K562 (cell line): Measurements from ENCODE around the gene ZNHIT2. TPM values are rescaled to one million over a fixed set of nuclear protein-coding genes. Genes with fewer than 3 reads are reported as not detected.
A peak's percentile ranks its signal among the peaks of the same experiment; 100 is the strongest.

Experiments
- microRNA-seq: library from miRNA; unstranded; fragments of <30 nt; microRNA quantifications from one replicate; pipeline ENCODE4, GENCODE V29; 2018; ENCODE audit warnings: borderline microRNAs expressed
- polyA plus RNA-seq, 8 experiments: library from polyadenylated mRNA; depleted of rRNA in 4 of 8; stranded (reverse) in 5 of 8; unstranded in 3 of 8; fragments of >200 nt; fragmentation: Nextera tagmentation in 2 of 8; fragmentation: Illumina TruSeq in 1 of 8; extraction: Ambion mirVana in 2 of 8; extraction: Trizol in 1 of 8; gene quantifications; 2 replicates each; pipeline versions ENCODE4 v1.2.1 to v1.2.3, GENCODE V29; 2011 to 2014; ENCODE audit warnings: inconsistent platforms in 1 of 8, missing spikeins in 1 of 8
- small RNA-seq: library from RNA; depleted of rRNA; stranded (forward); fragments of <200 nt; gene quantifications from one replicate; pipeline ENCODE3, GENCODE V24; 2014
- total RNA-seq, 7 experiments: library from RNA; depleted of rRNA in 6 of 7; stranded (reverse); fragments of >200 nt in 6 of 7; fragmentation: Illumina TruSeq in 2 of 7; extraction: Trizol in 2 of 7; gene quantifications; 2 replicates each; pipeline versions ENCODE4 v1.2.1 to v1.2.3, GENCODE V29; 2011 to 2021; ENCODE audit warnings: low replicate concordance in 1 of 7

Gene ZNHIT2
- total and polyA plus RNA-seq, 9 of the 15 experiments (the other 6 are each of a cell fraction or from before 2014, with no cell fraction given), result 0.08 to 39.0 (median 2.5) TPM

Small RNA genes lying within 50 kb of the gene (microRNA-seq; reads per million reads assigned to microRNA genes)
- not detected for gene MIR6751

Small RNA genes lying within 50 kb of the gene (small RNA-seq; reads per million reads assigned to genes)
- gene HIGD1AP10 (not detected), gene PDCL2P2 (not detected), gene RNU2-23P (0.51 reads per million, percentile 24 among the genes with 10 or more reads in this experiment)

Other genes with a start within 250 kb of the ZNHIT2 start
Only the 7 nearest of the 23 such genes appear.
- gene CDCA5, start 33.7 kb downstream of the ZNHIT2 start, total RNA-seq (2014; rRNA removed), result 64.6 and 70.3 TPM in 2 replicates
- 48.2 and 50.0 TPM in 2 replicates for gene CDCA5, start 33.7 kb downstream of the ZNHIT2 start, total RNA-seq (2014; rRNA removed; fragmentation: Illumina TruSeq; extraction: Trizol)
- 66.1 and 68.2 TPM in 2 replicates for gene CDCA5, start 33.7 kb downstream of the ZNHIT2 start, total RNA-seq (2015; rRNA removed; fragmentation: Illumina TruSeq; extraction: Trizol)
- 89.9 and 94.3 TPM in 2 replicates for gene CDCA5, start 33.7 kb downstream of the ZNHIT2 start, total RNA-seq (2021)
- 50.5 and 51.8 TPM in 2 replicates for gene CDCA5, start 33.7 kb downstream of the ZNHIT2 start, polyA plus RNA-seq (2011; rRNA removed)
- 83.2 and 85.1 TPM in 2 replicates for gene CDCA5, start 33.7 kb downstream of the ZNHIT2 start, polyA plus RNA-seq (2014; fragmentation: Illumina TruSeq; extraction: Trizol)
- 10 to 100 TPM; 18.9 to 25.5 TPM for gene CDCA5, start 33.7 kb downstream of the ZNHIT2 start, polyA plus RNA-seq (2014; fragmentation: Nextera tagmentation; extraction: Ambion mirVana)
- gene CDCA5, start 33.7 kb downstream of the ZNHIT2 start, polyA plus RNA-seq (2014; rRNA removed), result 85.2 and 86.6 TPM in 2 replicates
- 37.3 and 46.0 TPM in 2 replicates for gene ZFPL1, start 33.5 kb downstream of the ZNHIT2 start, total RNA-seq (2014; rRNA removed)
- 7.0 and 10.0 TPM in 2 replicates for gene ZFPL1, start 33.5 kb downstream of the ZNHIT2 start, total RNA-seq (2014; rRNA removed; fragmentation: Illumina TruSeq; extraction: Trizol)
- gene ZFPL1, start 33.5 kb downstream of the ZNHIT2 start, total RNA-seq (2015; rRNA removed; fragmentation: Illumina TruSeq; extraction: Trizol), result 21.1 and 22.7 TPM in 2 replicates
- gene ZFPL1, start 33.5 kb downstream of the ZNHIT2 start, total RNA-seq (2021), result 33.4 and 37.5 TPM in 2 replicates
- 16.5 and 38.6 TPM in 2 replicates for gene ZFPL1, start 33.5 kb downstream of the ZNHIT2 start, polyA plus RNA-seq (2011; rRNA removed)
- 35.4 and 47.8 TPM in 2 replicates for gene ZFPL1, start 33.5 kb downstream of the ZNHIT2 start, polyA plus RNA-seq (2014; fragmentation: Illumina TruSeq; extraction: Trizol)
- 1 to 10 TPM; 3.7 to 7.1 TPM for gene ZFPL1, start 33.5 kb downstream of the ZNHIT2 start, polyA plus RNA-seq (2014; fragmentation: Nextera tagmentation; extraction: Ambion mirVana)
- gene ZFPL1, start 33.5 kb downstream of the ZNHIT2 start, polyA plus RNA-seq (2014; rRNA removed), result 29.7 and 32.3 TPM in 2 replicates
- 143 and 215 TPM in 2 replicates for gene VPS51, start 21.5 kb downstream of the ZNHIT2 start, total RNA-seq (2014; rRNA removed)
- 16.9 and 20.6 TPM in 2 replicates for gene VPS51, start 21.5 kb downstream of the ZNHIT2 start, total RNA-seq (2014; rRNA removed; fragmentation: Illumina TruSeq; extraction: Trizol)
- 40.6 and 46.8 TPM in 2 replicates for gene VPS51, start 21.5 kb downstream of the ZNHIT2 start, total RNA-seq (2015; rRNA removed; fragmentation: Illumina TruSeq; extraction: Trizol)
- 89.3 and 103 TPM in 2 replicates for gene VPS51, start 21.5 kb downstream of the ZNHIT2 start, total RNA-seq (2021)
- gene VPS51, start 21.5 kb downstream of the ZNHIT2 start, polyA plus RNA-seq (2011; rRNA removed), result 49.7 and 83.5 TPM in 2 replicates
- gene VPS51, start 21.5 kb downstream of the ZNHIT2 start, polyA plus RNA-seq (2014; fragmentation: Illumina TruSeq; extraction: Trizol), result 22.2 and 49.8 TPM in 2 replicates
- 1 to 10 TPM; 1.8 to 2.9 TPM for gene VPS51, start 21.5 kb downstream of the ZNHIT2 start, polyA plus RNA-seq (2014; fragmentation: Nextera tagmentation; extraction: Ambion mirVana)
- 73.2 and 126 TPM in 2 replicates for gene VPS51, start 21.5 kb downstream of the ZNHIT2 start, polyA plus RNA-seq (2014; rRNA removed)
- gene TM7SF2, start 5.8 kb downstream of the ZNHIT2 start, total RNA-seq (2014; rRNA removed), result 18.6 and 20.6 TPM in 2 replicates
- 3.2 and 3.7 TPM in 2 replicates for gene TM7SF2, start 5.8 kb downstream of the ZNHIT2 start, total RNA-seq (2014; rRNA removed; fragmentation: Illumina TruSeq; extraction: Trizol)
- gene TM7SF2, start 5.8 kb downstream of the ZNHIT2 start, total RNA-seq (2015; rRNA removed; fragmentation: Illumina TruSeq; extraction: Trizol), result 7.0 and 7.9 TPM in 2 replicates
- gene TM7SF2, start 5.8 kb downstream of the ZNHIT2 start, total RNA-seq (2021), result 21.4 and 21.8 TPM in 2 replicates
- 14.6 and 35.3 TPM in 2 replicates for gene TM7SF2, start 5.8 kb downstream of the ZNHIT2 start, polyA plus RNA-seq (2011; rRNA removed)
- gene TM7SF2, start 5.8 kb downstream of the ZNHIT2 start, polyA plus RNA-seq (2014; fragmentation: Illumina TruSeq; extraction: Trizol), result 14.3 and 18.6 TPM in 2 replicates
- 1 to 10 TPM; 1.2 to 1.4 TPM for gene TM7SF2, start 5.8 kb downstream of the ZNHIT2 start, polyA plus RNA-seq (2014; fragmentation: Nextera tagmentation; extraction: Ambion mirVana)
- 20.4 and 22.0 TPM in 2 replicates for gene TM7SF2, start 5.8 kb downstream of the ZNHIT2 start, polyA plus RNA-seq (2014; rRNA removed)
- gene FAU, start 4.4 kb upstream of the ZNHIT2 start, total RNA-seq (2014; rRNA removed), result 1,447 and 1,737 TPM in 2 replicates
- gene FAU, start 4.4 kb upstream of the ZNHIT2 start, total RNA-seq (2014; rRNA removed; fragmentation: Illumina TruSeq; extraction: Trizol), result 702 and 715 TPM in 2 replicates
- 990 and 995 TPM in 2 replicates for gene FAU, start 4.4 kb upstream of the ZNHIT2 start, total RNA-seq (2015; rRNA removed; fragmentation: Illumina TruSeq; extraction: Trizol)
- gene FAU, start 4.4 kb upstream of the ZNHIT2 start, total RNA-seq (2021), result 1,380 and 1,521 TPM in 2 replicates
- gene FAU, start 4.4 kb upstream of the ZNHIT2 start, polyA plus RNA-seq (2011; rRNA removed), result 562 and 568 TPM in 2 replicates
- 942 and 1,036 TPM in 2 replicates for gene FAU, start 4.4 kb upstream of the ZNHIT2 start, polyA plus RNA-seq (2014; fragmentation: Illumina TruSeq; extraction: Trizol)
- gene FAU, start 4.4 kb upstream of the ZNHIT2 start, polyA plus RNA-seq (2014; fragmentation: Nextera tagmentation; extraction: Ambion mirVana), result 100 to 1,000 TPM; 433 to 575 TPM
- 1,498 and 1,827 TPM in 2 replicates for gene FAU, start 4.4 kb upstream of the ZNHIT2 start, polyA plus RNA-seq (2014; rRNA removed)
- gene MRPL49, start 4.6 kb upstream of the ZNHIT2 start, total RNA-seq (2014; rRNA removed), result 129 and 180 TPM in 2 replicates
- gene MRPL49, start 4.6 kb upstream of the ZNHIT2 start, total RNA-seq (2014; rRNA removed; fragmentation: Illumina TruSeq; extraction: Trizol), result 65.5 and 74.3 TPM in 2 replicates
- 78.2 and 83.1 TPM in 2 replicates for gene MRPL49, start 4.6 kb upstream of the ZNHIT2 start, total RNA-seq (2015; rRNA removed; fragmentation: Illumina TruSeq; extraction: Trizol)
- 86.8 and 88.5 TPM in 2 replicates for gene MRPL49, start 4.6 kb upstream of the ZNHIT2 start, total RNA-seq (2021)
- gene MRPL49, start 4.6 kb upstream of the ZNHIT2 start, polyA plus RNA-seq (2011; rRNA removed), result 96.1 and 97.2 TPM in 2 replicates
- gene MRPL49, start 4.6 kb upstream of the ZNHIT2 start, polyA plus RNA-seq (2014; fragmentation: Illumina TruSeq; extraction: Trizol), result 123 and 127 TPM in 2 replicates
- gene MRPL49, start 4.6 kb upstream of the ZNHIT2 start, polyA plus RNA-seq (2014; fragmentation: Nextera tagmentation; extraction: Ambion mirVana), result 100 to 1,000 TPM in 1 of 2 experiments, 10 to 100 TPM in 1; 76.2 to 132 TPM
- gene MRPL49, start 4.6 kb upstream of the ZNHIT2 start, polyA plus RNA-seq (2014; rRNA removed), result 91.2 and 112 TPM in 2 replicates
- 9.9 and 10.7 TPM in 2 replicates for gene SYVN1, start 16.8 kb upstream of the ZNHIT2 start, total RNA-seq (2014; rRNA removed)
- 7.3 and 9.8 TPM in 2 replicates for gene SYVN1, start 16.8 kb upstream of the ZNHIT2 start, total RNA-seq (2014; rRNA removed; fragmentation: Illumina TruSeq; extraction: Trizol)
- gene SYVN1, start 16.8 kb upstream of the ZNHIT2 start, total RNA-seq (2015; rRNA removed; fragmentation: Illumina TruSeq; extraction: Trizol), result 8.0 and 8.7 TPM in 2 replicates
- 42.7 and 47.4 TPM in 2 replicates for gene SYVN1, start 16.8 kb upstream of the ZNHIT2 start, total RNA-seq (2021)
- 13.1 and 36.5 TPM in 2 replicates for gene SYVN1, start 16.8 kb upstream of the ZNHIT2 start, polyA plus RNA-seq (2011; rRNA removed)
- 38.5 and 40.1 TPM in 2 replicates for gene SYVN1, start 16.8 kb upstream of the ZNHIT2 start, polyA plus RNA-seq (2014; fragmentation: Illumina TruSeq; extraction: Trizol)
- under 1 TPM; 0.41 to 0.63 TPM for gene SYVN1, start 16.8 kb upstream of the ZNHIT2 start, polyA plus RNA-seq (2014; fragmentation: Nextera tagmentation; extraction: Ambion mirVana)
- gene SYVN1, start 16.8 kb upstream of the ZNHIT2 start, polyA plus RNA-seq (2014; rRNA removed), result 19.1 and 19.3 TPM in 2 replicates